Measurements from ENCODE around the gene CRY1. TPM values are rescaled to one million over a fixed set of nuclear protein-coding genes. Genes with fewer than 3 reads are reported as not detected.

CRY1 gene
- total and polyA plus RNA-seq, 2 experiments from 2014 or later, result 23.3 to 55.1 TPM

- Histone ChIP-seq H3K4me1 (ENCODE audit: low read depth) (peaks cover 12% of the 10 kb centered on the region), H3K9me3 (ENCODE audit: low read depth) (no peaks in the 10 kb centered on the region), H3K27ac (no peak overlapping the region), H3K4me3 (no peak overlapping the region), H3K36me3 (no peaks in the 10 kb centered on the region), H3K27me3 (no peaks in the 10 kb centered on the region)
- TF ChIP-seq CTCF (IDR thresholded peaks at IDR 0.05; ENCODE audit: low read depth, low read length), result peak; percentile 27
- DNase-seq (ENCODE audit: low read depth in 1 of 2, low spot score in 1 of 2), result peak in 1 of 2 donors; percentile 27
Observed at GRCh38 chr12:107126796-107127481, 33.6 kb upstream of the CRY1 start.

- Histone ChIP-seq H3K27me3 (no peaks in the 10 kb centered on the region), H3K4me1 (ENCODE audit: low read depth) (peaks cover 8% of the 10 kb centered on the region), H3K36me3 (no peaks in the 10 kb centered on the region), H3K27ac (no peak overlapping the region), H3K4me3 (no peak overlapping the region), H3K9me3 (ENCODE audit: low read depth) (no peaks in the 10 kb centered on the region)
- DNase-seq (ENCODE audit: low read depth in 1 of 2, low spot score in 1 of 2), result peak in 1 of 2 donors; percentile 10
- TF ChIP-seq CTCF (IDR thresholded peaks at IDR 0.05; ENCODE audit: low read depth, low read length), result no peak
Observed at GRCh38 chr12:107125833-107126232, 32.5 kb upstream of the CRY1 start.

GRCh38 chr12:107122452-107122958, 29.2 kb upstream of the CRY1 start:
- Histone ChIP-seq H3K9me3 (ENCODE audit: low read depth) (no peaks in the 10 kb centered on the region), H3K27me3 (no peaks in the 10 kb centered on the region), H3K27ac (no peak overlapping the region), H3K4me3 (no peak overlapping the region), H3K36me3 (no peaks in the 10 kb centered on the region), H3K4me1 (ENCODE audit: low read depth) (peaks cover 8% of the 10 kb centered on the region)
- TF ChIP-seq CTCF (IDR thresholded peaks at IDR 0.05; ENCODE audit: low read depth, low read length), result no peak
- DNase-seq (ENCODE audit: low read depth in 1 of 2, low spot score in 1 of 2), result no peak

- H3K27ac ChIP-seq, result no peak overlapping the region
- no peak for DNase-seq (ENCODE audit: low read depth in 1 of 2, low spot score in 1 of 2)
- no peaks in the 10 kb centered on the region for H3K9me3 ChIP-seq (ENCODE audit: low read depth)
- H3K4me1 ChIP-seq (ENCODE audit: low read depth), result no peaks in the 10 kb centered on the region
- H3K27me3 ChIP-seq, result no peaks in the 10 kb centered on the region
- TF ChIP-seq CTCF (IDR thresholded peaks at IDR 0.05; ENCODE audit: low read depth, low read length), result no peak
- no peaks in the 10 kb centered on the region for H3K36me3 ChIP-seq
- no peak overlapping the region for H3K4me3 ChIP-seq
Observed at GRCh38 chr12:107119091-107119490, 25.7 kb upstream of the CRY1 start.

- no peaks in the 10 kb centered on the region for H3K9me3 ChIP-seq (ENCODE audit: low read depth)
- DNase-seq (ENCODE audit: low read depth in 1 of 2, low spot score in 1 of 2), result no peak
- no peaks in the 10 kb centered on the region for H3K27me3 ChIP-seq
- no peaks in the 10 kb centered on the region for H3K4me1 ChIP-seq (ENCODE audit: low read depth)
- TF ChIP-seq CTCF (IDR thresholded peaks at IDR 0.05; ENCODE audit: low read depth, low read length), result no peak
- H3K27ac ChIP-seq, result no peak overlapping the region
- H3K4me3 ChIP-seq, result no peak overlapping the region
- no peaks in the 10 kb centered on the region for H3K36me3 ChIP-seq
Observed at GRCh38 chr12:107118624-107119023, 25.3 kb upstream of the CRY1 start.
